H1 (cell line): Measurements from ENCODE around the gene ZNF470. TPM values are rescaled to one million over a fixed set of nuclear protein-coding genes. Genes with fewer than 3 reads are reported as not detected.

ENCODE experiments used
- CTCF ChIA-PET: fragments of 300-600 bp; sonication (Branson Sonifier 250); formaldehyde crosslinking; loops from one replicate; lab custom pipeline; 2021; ENCODE audit not compliant: partially characterized antibody; lab: Charles Lee
- POLR2A ChIA-PET: fragments of 300-600 bp; sonication (Branson Sonifier 250); formaldehyde crosslinking; loops from one replicate; lab custom pipeline; 2021; ENCODE audit warnings: inconsistent platforms; ENCODE audit not compliant: partially characterized antibody; lab: Charles Lee
- DNase-seq, 2 experiments: peaks; one replicate each; pipeline versions ENCODE4 v3.0.0 to v3.0.0-alpha.2; 2010 to 2022; ENCODE audit warnings: low spot score in 2 of 2, low read depth in 1 of 2, mixed read lengths in 1 of 2
- FAIRE-seq: peaks from 2 replicates; lab custom pipeline; 2011; peaks lifted over from hg19 to GRCh38; lab: Jason Lieb, UNC
- H2AFZ ChIP-seq: 2 replicates; pipeline ENCODE4 v1.8.1; 2012; ENCODE audit warnings: low read length, inconsistent platforms
- H2AK5ac ChIP-seq: 2 replicates; pipeline ENCODE4 v1.6.1; 2013; ENCODE audit warnings: low read depth, low read length
- H2BK120ac ChIP-seq: replicated peaks from 2 replicates; pipeline ENCODE3; 2013; ENCODE audit warnings: low read depth, low read length, inconsistent platforms
- H2BK12ac ChIP-seq: 2 replicates; pipeline ENCODE4 v1.6.1; 2013; ENCODE audit warnings: low read depth, low read length
- H2BK15ac ChIP-seq: 2 replicates; pipeline ENCODE4 v1.6.1; 2013; ENCODE audit warnings: low read length
- H2BK20ac ChIP-seq: 2 replicates; pipeline ENCODE4 v1.6.1; 2013; ENCODE audit warnings: low read length
- H2BK5ac ChIP-seq: 2 replicates; pipeline ENCODE4 v1.6.1; 2013; ENCODE audit warnings: low read depth, low read length
- H3K14ac ChIP-seq: 2 replicates; pipeline ENCODE4 v1.6.1; 2013; ENCODE audit warnings: inconsistent platforms; ENCODE audit not compliant: insufficient read length
- H3K18ac ChIP-seq: 2 replicates; pipeline ENCODE4 v1.6.1; 2013; ENCODE audit warnings: low read length; ENCODE audit errors: extremely low read depth
- H3K23ac ChIP-seq: 2 replicates; pipeline ENCODE4 v1.6.1; 2013; ENCODE audit warnings: inconsistent platforms; ENCODE audit not compliant: insufficient read length
- H3K23me2 ChIP-seq: 2 replicates; pipeline ENCODE4 v1.6.1; 2013; ENCODE audit warnings: low read depth, low read length
- H3K27ac ChIP-seq: 2 replicates; pipeline ENCODE4 v1.6.1; 2011; ENCODE audit warnings: low read depth, low read length, inconsistent platforms
- H3K27me3 ChIP-seq, 4 experiments: replicated peaks in 1 of 4; 1 replicate in 1 of 4; 2 replicates in 3 of 4; pipeline versions ENCODE4 v1.6.1 to v1.8.1; 2011 to 2013; ENCODE audit warnings: low read length in 3 of 4, mild to moderate bottlenecking in 3 of 4, inconsistent platforms in 2 of 4, mixed read lengths in 2 of 4, moderate library complexity in 1 of 4; ENCODE audit not compliant: control insufficient read depth in 3 of 4, insufficient read depth in 3 of 4; ENCODE audit errors: extremely low read depth in 1 of 4
- H3K36me3 ChIP-seq, 4 experiments: 2 replicates each; pipeline versions ENCODE4 v1.6.1 to v1.8.1; 2011 to 2013; ENCODE audit warnings: mild to moderate bottlenecking in 4 of 4, low read length in 3 of 4, moderate library complexity in 2 of 4, control low read depth in 1 of 4, inconsistent platforms in 1 of 4; ENCODE audit not compliant: insufficient read depth in 4 of 4, control insufficient read depth in 2 of 4
- H3K4ac ChIP-seq: replicated peaks from 2 replicates; pipeline ENCODE3; 2013; ENCODE audit warnings: low read length, low read depth, mixed read lengths, inconsistent platforms; ENCODE audit not compliant: insufficient read length
- H3K4me1 ChIP-seq, 4 experiments: replicated peaks in 1 of 4; 1 replicate in 1 of 4; 2 replicates in 3 of 4; pipeline versions ENCODE4 v1.6.1 to v1.8.1; 2011 to 2013; ENCODE audit warnings: low read length in 3 of 4, inconsistent platforms in 2 of 4, mixed read lengths in 1 of 4; ENCODE audit not compliant: insufficient read depth in 4 of 4, control insufficient read depth in 3 of 4
- H3K4me2 ChIP-seq, 2 experiments: 2 replicates each; pipeline versions ENCODE4 v1.6.1 to v1.8.1; 2011 to 2013; ENCODE audit warnings: low read depth in 2 of 2, low read length in 2 of 2, control low read depth in 1 of 2, inconsistent platforms in 1 of 2, mild to moderate bottlenecking in 1 of 2; ENCODE audit not compliant: insufficient read depth in 1 of 2
- H3K4me3 ChIP-seq, 4 experiments: fragments of 200-600, 300-600 bp in 1 of 4; sonication (generic), shearing (Covaris generic), sonication (Bioruptor Twin) in 1 of 4; 2 replicates each; pipeline versions ENCODE4 v1.5.1 to v1.8.1; 2011 to 2016; ENCODE audit warnings: low read length in 4 of 4, low read depth in 3 of 4, control low read depth in 2 of 4, inconsistent platforms in 2 of 4, mild to moderate bottlenecking in 2 of 4, mixed read lengths in 1 of 4, moderate library complexity in 1 of 4; ENCODE audit not compliant: insufficient read depth in 2 of 4; ENCODE audit errors: extremely low read depth in 1 of 4
- H3K56ac ChIP-seq: replicated peaks from 2 replicates; pipeline ENCODE3; 2013; ENCODE audit warnings: low read depth, mild to moderate bottlenecking, mixed read lengths, low read length, inconsistent platforms; ENCODE audit not compliant: insufficient read length
- H3K79me1 ChIP-seq: 2 replicates; pipeline ENCODE4 v1.6.1; 2013; ENCODE audit warnings: low read depth, low read length, control low read depth
- H3K79me2 ChIP-seq, 2 experiments: 2 replicates each; pipeline versions ENCODE4 v1.6.1 to v1.8.1; 2012 to 2013; ENCODE audit warnings: low read length in 2 of 2, mild to moderate bottlenecking in 2 of 2, inconsistent platforms in 1 of 2; ENCODE audit not compliant: insufficient read depth in 2 of 2, control insufficient read depth in 1 of 2
- H3K9ac ChIP-seq, 4 experiments: replicated peaks in 1 of 4; 1 replicate in 1 of 4; 2 replicates in 3 of 4; pipeline versions ENCODE4 v1.6.1 to v1.8.1; 2011 to 2013; ENCODE audit warnings: low read depth in 3 of 4, low read length in 3 of 4, control low read depth in 2 of 4, mild to moderate bottlenecking in 2 of 4, moderate library complexity in 2 of 4, inconsistent platforms in 1 of 4; ENCODE audit errors: extremely low read depth in 1 of 4
- H3K9me3 ChIP-seq, 2 experiments: 2 replicates each; pipeline versions ENCODE4 v1.6.1 to v1.8.1; 2012 to 2013; ENCODE audit warnings: mild to moderate bottlenecking in 2 of 2, moderate library complexity in 2 of 2, control low read depth in 1 of 2, inconsistent platforms in 1 of 2, low read depth in 1 of 2, low read length in 1 of 2, mixed read lengths in 1 of 2; ENCODE audit not compliant: insufficient read depth in 2 of 2
- H4K20me1 ChIP-seq, 2 experiments: replicated peaks in 1 of 2; 2 replicates each; pipeline versions ENCODE3 to v1.8.1; 2011 to 2013; ENCODE audit warnings: inconsistent platforms in 2 of 2, low read length in 2 of 2, mild to moderate bottlenecking in 1 of 2; ENCODE audit not compliant: insufficient read depth in 2 of 2, control insufficient read depth in 1 of 2
- H4K5ac ChIP-seq: 2 replicates; pipeline ENCODE4 v1.6.1; 2013; ENCODE audit warnings: low read length, low read depth, mixed read lengths, inconsistent platforms; ENCODE audit not compliant: insufficient read length
- H4K8ac ChIP-seq: 2 replicates; pipeline ENCODE4 v1.8.0; 2013; ENCODE audit warnings: mild to moderate bottlenecking, moderate library complexity, low read length, inconsistent platforms; ENCODE audit not compliant: insufficient read depth; ENCODE audit errors: extremely low read depth
- H4K91ac ChIP-seq: replicated peaks from 2 replicates; pipeline ENCODE3; 2013; ENCODE audit warnings: low read length, mixed read lengths, inconsistent platforms; ENCODE audit not compliant: insufficient read length
- ATF3 ChIP-seq: IDR thresholded peaks from 2 replicates; pipeline ENCODE4 v1.6.1; 2011; ENCODE audit warnings: low read depth, mild to moderate bottlenecking, low read length; ENCODE audit not compliant: insufficient read depth
- EP300 ChIP-seq, 2 experiments: IDR thresholded peaks; 1 replicate in 1 of 2; 2 replicates in 1 of 2; pipeline ENCODE4 v1.6.1; 2011 to 2012; ENCODE audit warnings: low read depth in 2 of 2, low read length in 2 of 2, mild to moderate bottlenecking in 2 of 2, borderline replicate concordance in 1 of 2, inconsistent platforms in 1 of 2, moderate library complexity in 1 of 2
- EZH2 ChIP-seq: fragments of 200-600 bp; sonication (generic); IDR thresholded peaks from 2 replicates; pipeline ENCODE4 v1.7.1; 2012; ENCODE audit warnings: low read depth, mild to moderate bottlenecking, moderate library complexity, low read length, inconsistent platforms; ENCODE audit not compliant: severe bottlenecking
- FOSL1 ChIP-seq: IDR thresholded peaks from 2 replicates; pipeline ENCODE4 v1.6.1; 2011; ENCODE audit warnings: mild to moderate bottlenecking, low read depth, low read length, moderate library complexity; ENCODE audit not compliant: insufficient read depth
- JUND ChIP-seq: IDR thresholded peaks from 2 replicates; pipeline ENCODE4 v1.6.1; 2011; ENCODE audit warnings: mild to moderate bottlenecking, improper control_type of control experiment, low read length
- KDM4A ChIP-seq: IDR thresholded peaks from one replicate; pipeline ENCODE4 v1.7.1; 2012; ENCODE audit warnings: low read depth, mild to moderate bottlenecking, moderate library complexity, low read length, inconsistent platforms; ENCODE audit not compliant: severe bottlenecking
- MAFK ChIP-seq: IDR thresholded peaks from 2 replicates; pipeline ENCODE4 v1.6.1; 2012; ENCODE audit warnings: low read depth, mild to moderate bottlenecking, improper control_type of control experiment, low read length
- POLR2AphosphoS5 ChIP-seq: IDR thresholded peaks from 2 replicates; pipeline ENCODE4 v1.6.1; 2011; ENCODE audit warnings: low read depth, low read length
- RAD21 ChIP-seq, 2 experiments: IDR thresholded peaks in 1 of 2; conservative IDR thresholded peaks in 1 of 2; 2 replicates each; pipeline ENCODE4 v1.6.1; 2011; ENCODE audit warnings: low read depth in 2 of 2, low read length in 2 of 2, improper control_type of control experiment in 1 of 2, inconsistent platforms in 1 of 2, mild to moderate bottlenecking in 1 of 2, moderate library complexity in 1 of 2
- SUZ12 ChIP-seq: fragments of 200-600 bp; sonication (generic); IDR thresholded peaks from 2 replicates; pipeline ENCODE4 v1.6.1; 2012; ENCODE audit warnings: mild to moderate bottlenecking, inconsistent platforms, low read length, moderate library complexity, mixed read lengths
- WGBS, 2 experiments: shearing (Covaris generic) in 1 of 2; methylation state at CpG; one replicate each; pipeline versions ENCODE4 v1.1.6 to v1.1.7; 2013 to 2015; ENCODE audit warnings: low lambda C conversion rate in 2 of 2, mixed read lengths in 2 of 2, inconsistent platforms in 1 of 2, low coverage in 1 of 2, missing lambda C conversion rate in 1 of 2; ENCODE audit not compliant: insufficient replicate concordance in 2 of 2, insufficient coverage in 1 of 2, insufficient read length in 1 of 2; ENCODE audit errors: extremely low coverage in 1 of 2, missing lambda C conversion rate in 1 of 2; 5-methylcytosine and 5-hydroxymethylcytosine counted together
- polyA plus RNA-seq, 7 experiments: library from polyadenylated mRNA; depleted of rRNA in 3 of 7; stranded (reverse) in 5 of 7; unstranded in 2 of 7; fragments of >200 nt in 5 of 7; fragments of 200-250 nt in 2 of 7; gene quantifications; 1 replicate in 5 of 7; 2 replicates in 1 of 7; 4 replicates in 1 of 7; pipeline versions ENCODE4 v1.2.1 to v1.2.3, GENCODE V29; 2011 to 2013; ENCODE audit warnings: missing spikeins in 2 of 7, mixed read lengths in 2 of 7
- total RNA-seq: library from RNA; stranded (reverse); fragmentation: NEBNext Ultra II Directional; extraction: Animal tissue kit (Norgen Biotek cat#: 25700); gene quantifications from 2 replicates; pipeline ENCODE4 v1.2.1, GENCODE V29; 2021
- TF ChIP-seq, protein P1 (sequence below): IDR thresholded peaks from 2 replicates; pipeline ENCODE4 v1.6.1; 2012; ENCODE audit warnings: low read length, inconsistent platforms

Gene ZNF470
- total and polyA plus RNA-seq, 2 of the 8 experiments (the other 6 are each of a cell fraction or from before 2014, with no cell fraction given) = 2.0 to 8.8 TPM

DNA sequence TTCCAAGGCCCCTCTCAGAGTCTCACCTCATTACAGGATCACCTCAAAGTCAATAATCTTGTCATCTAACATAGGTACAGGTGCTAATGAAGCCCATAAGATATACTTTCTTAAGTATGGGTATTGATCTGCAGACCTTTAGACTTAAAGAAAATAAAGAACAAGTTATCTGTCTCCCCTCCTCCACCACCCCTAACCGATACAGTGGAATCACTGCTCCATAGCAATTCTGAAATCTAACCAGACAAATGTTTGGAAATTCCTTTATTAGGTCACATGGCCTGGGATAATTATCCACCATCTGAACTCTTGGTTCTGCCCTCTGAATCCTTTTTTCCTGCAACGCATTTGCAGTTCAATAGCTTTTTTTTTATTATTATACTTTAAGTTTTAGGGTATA lies 4.5 kb upstream of the ZNF470 start:
- Histone ChIP-seq H3K4me2 (no peak overlapping the region), H2BK5ac (no peak overlapping the region), H3K9ac (no peak overlapping the region), H2AFZ (no peak overlapping the region), H4K20me1 (no peaks in the 10 kb centered on the region), H3K9me3 (peaks cover 18 to 22% of the 10 kb centered on the region in 2 experiments; a peak in 3 of 4 replicates), H2BK120ac (no peak overlapping the region), H4K91ac (no peak overlapping the region), H2BK15ac (no peak overlapping the region), H3K79me2 (no peaks in the 10 kb centered on the region), H4K5ac (no peak overlapping the region), H3K56ac (no peak overlapping the region), H2BK20ac (no peak overlapping the region), H3K79me1 (no peaks in the 10 kb centered on the region), H2AK5ac (no peak overlapping the region), H3K4me3 (no peak overlapping the region), H3K18ac (no peak overlapping the region), H3K23ac (no peak overlapping the region), H3K27ac (no peak overlapping the region), H3K23me2 (peaks cover 3% of the 10 kb centered on the region; the same call in 1 of the 2 replicates), H3K4ac (no peak overlapping the region), H3K36me3 (no peaks in the 10 kb centered on the region), H3K4me1 (no peaks in the 10 kb centered on the region), H3K27me3 (no peaks in the 10 kb centered on the region), H4K8ac (no peak overlapping the region), H2BK12ac (no peak overlapping the region), H3K14ac (no peak overlapping the region)
- DNase-seq = no peak
- no peak for FAIRE-seq
- POLR2A ChIA-PET = interaction anchor here (1.0 kb wide), 1 partner anchor 32 kb away, joined by 3 read pairs; the partner anchor contains the start of gene ZNF71
- CTCF ChIA-PET = no interaction called here
- 90% methylated on average over 2 of the region's 2 CpGs; no CpG with 5 or more reads in 1 of the 2 experiments for WGBS, 2 experiments
- TF ChIP-seq EZH2 (no peak), POLR2AphosphoS5 (no peak), MAFK (no peak), KDM4A (no peak), JUND (no peak), SUZ12 (no peak), EP300 (IDR thresholded peaks at IDR 0.05; ENCODE audit: borderline replicate concordance in 1 of 2, low read depth in 2 of 2, low read length in 2 of 2) (no peak), FOSL1 (no peak), RAD21 (IDR thresholded peaks at IDR 0.05 in 1 of 2, conservative IDR thresholded peaks at IDR 0.05 in 1 of 2; ENCODE audit: low read depth in 2 of 2, low read length in 2 of 2) (no peak), ATF3 (no peak)
- TF ChIP-seq, protein P1, sequence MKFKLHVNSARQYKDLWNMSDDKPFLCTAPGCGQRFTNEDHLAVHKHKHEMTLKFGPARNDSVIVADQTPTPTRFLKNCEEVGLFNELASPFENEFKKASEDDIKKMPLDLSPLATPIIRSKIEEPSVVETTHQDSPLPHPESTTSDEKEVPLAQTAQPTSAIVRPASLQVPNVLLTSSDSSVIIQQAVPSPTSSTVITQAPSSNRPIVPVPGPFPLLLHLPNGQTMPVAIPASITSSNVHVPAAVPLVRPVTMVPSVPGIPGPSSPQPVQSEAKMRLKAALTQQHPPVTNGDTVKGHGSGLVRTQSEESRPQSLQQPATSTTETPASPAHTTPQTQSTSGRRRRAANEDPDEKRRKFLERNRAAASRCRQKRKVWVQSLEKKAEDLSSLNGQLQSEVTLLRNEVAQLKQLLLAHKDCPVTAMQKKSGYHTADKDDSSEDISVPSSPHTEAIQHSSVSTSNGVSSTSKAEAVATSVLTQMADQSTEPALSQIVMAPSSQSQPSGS = no peak
